Stimulated activated CD4-positive, alpha-beta T cell treated with anti-CD3 and anti-CD28 coated beads, Interleukin-1b, Interleukin-23, amount 100 ng/mL, for 4 hours (primary cell): ENCODE results near the gene CLIP3.
"Not testable (repeated sequence)": the region's sequence is repeated elsewhere in the genome, so short reads cannot be mapped to it uniquely, and the experiment has no call there.

ENCODE experiments used
- DNase-seq, 2 donors: peaks; one replicate each; pipeline ENCODE4 v3.0.0-alpha.2; 2020; ENCODE audit warnings: low read depth in 2 of 2

The CLIP3 gene

GRCh38 chr19:35980997-35981396, 51.7 kb downstream of the CLIP3 start:
- DNase-seq = not testable (repeated sequence)

DNA sequence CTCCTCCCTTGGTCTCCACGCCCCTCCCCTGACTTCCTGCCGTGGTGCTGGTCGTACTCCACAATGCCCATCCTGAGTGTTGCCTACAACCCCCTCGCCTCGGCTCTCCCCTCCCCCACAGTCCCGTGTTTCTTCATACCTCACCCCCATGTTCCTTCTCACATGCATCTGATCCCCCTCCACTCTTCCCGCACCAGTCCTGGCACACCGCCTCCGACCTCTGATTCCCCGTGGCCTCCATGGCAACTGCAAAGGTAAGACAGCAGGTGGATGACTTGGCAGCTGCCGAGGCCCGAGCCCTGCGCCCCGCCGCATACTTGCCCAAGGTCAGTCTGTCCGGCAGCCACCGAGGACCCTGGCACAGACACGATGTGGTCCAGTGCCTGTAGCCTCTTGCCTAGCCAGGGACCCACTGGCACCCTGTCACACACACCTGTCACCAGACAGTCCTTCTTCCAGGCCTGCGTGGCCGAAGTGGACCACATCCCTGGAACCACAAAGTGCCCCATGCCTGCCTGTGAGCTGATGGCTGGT, 53.8 kb downstream of the CLIP3 start:
- no peak for DNase-seq

- DNase-seq = no peak
Observed at GRCh38 chr19:35978271-35978670, 54.4 kb downstream of the CLIP3 start.

DNA sequence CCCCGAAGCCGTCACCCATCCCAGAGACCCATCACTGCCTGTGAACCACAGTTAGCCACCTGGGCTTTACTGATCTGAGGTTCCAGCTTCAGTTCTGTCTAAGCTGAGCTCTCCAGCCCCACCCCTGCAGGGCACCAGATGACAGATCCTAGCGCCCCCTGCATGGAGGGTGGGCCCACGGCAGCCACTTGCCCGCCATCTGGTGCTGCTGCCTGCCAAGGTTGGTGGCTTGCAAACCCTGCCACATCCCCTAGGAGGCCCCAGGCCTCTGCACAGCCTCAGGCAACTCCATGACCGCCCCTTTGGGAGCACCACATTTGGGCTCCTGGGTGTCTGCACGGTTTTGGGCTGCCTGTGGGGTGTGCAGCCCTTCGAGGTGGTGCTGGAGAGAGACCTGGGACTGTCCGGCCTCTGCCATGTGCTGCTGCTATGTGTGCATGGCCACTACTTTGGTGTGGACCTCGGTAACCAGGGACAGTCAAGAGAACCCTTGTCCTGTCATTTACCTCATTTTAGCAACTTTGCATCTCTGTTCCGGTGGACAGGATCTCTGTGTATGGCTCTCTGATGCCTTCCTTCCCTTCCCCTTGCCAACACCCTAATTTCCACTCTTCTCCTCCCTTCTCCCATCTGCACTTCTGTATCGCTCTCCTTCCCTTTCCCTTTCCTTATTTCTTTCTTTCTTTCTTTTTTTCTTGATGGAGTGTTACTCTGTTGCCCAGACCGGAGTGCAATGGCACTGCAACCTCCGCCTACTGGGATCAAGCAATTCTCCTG, 55.0 kb downstream of the CLIP3 start:
- DNase-seq = no peak

GRCh38 chr19:35975608-35976214, 57.0 kb downstream of the CLIP3 start:
- DNase-seq = no peak

DNA sequence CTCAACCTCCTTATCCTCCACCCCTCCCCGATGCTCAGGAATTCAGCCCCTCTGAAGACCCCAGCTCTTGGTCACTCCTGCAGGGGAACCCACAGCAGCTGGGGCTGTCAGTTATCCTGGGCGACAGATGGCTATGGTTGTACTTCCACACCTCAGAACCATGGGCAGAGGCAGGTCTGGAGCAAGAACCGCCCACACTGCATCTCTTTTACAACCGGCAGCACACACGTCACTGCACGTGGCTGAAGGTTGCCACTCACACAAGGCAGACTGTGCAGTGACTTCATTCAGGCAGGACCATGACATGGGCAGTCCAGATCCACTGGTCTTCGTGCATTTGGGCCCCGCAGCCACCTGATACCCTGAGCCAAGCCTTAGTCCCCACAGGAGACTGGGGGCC, 59.2 kb downstream of the CLIP3 start:
- no peak for DNase-seq

- no peak for DNase-seq
Observed at GRCh38 chr19:35966771-35967170, 65.9 kb downstream of the CLIP3 start.
